Astrocyte (in vitro differentiated cells and primary cell): Measurements from ENCODE around the gene ZNF816.

Source experiments
- EZH2 ChIP-seq: IDR thresholded peaks from 2 replicates; pipeline ENCODE4 v1.6.1; 2012; ENCODE audit warnings: mild to moderate bottlenecking, low read length, inconsistent platforms; ENCODE audit not compliant: insufficient read depth
- TF ChIP-seq, protein P1 (sequence below): IDR thresholded peaks from 2 replicates; pipeline ENCODE4 v1.5.1; 2011; ENCODE audit warnings: low read depth, mild to moderate bottlenecking, inconsistent platforms, low read length, moderate library complexity; ENCODE audit not compliant: insufficient read depth

DNA sequence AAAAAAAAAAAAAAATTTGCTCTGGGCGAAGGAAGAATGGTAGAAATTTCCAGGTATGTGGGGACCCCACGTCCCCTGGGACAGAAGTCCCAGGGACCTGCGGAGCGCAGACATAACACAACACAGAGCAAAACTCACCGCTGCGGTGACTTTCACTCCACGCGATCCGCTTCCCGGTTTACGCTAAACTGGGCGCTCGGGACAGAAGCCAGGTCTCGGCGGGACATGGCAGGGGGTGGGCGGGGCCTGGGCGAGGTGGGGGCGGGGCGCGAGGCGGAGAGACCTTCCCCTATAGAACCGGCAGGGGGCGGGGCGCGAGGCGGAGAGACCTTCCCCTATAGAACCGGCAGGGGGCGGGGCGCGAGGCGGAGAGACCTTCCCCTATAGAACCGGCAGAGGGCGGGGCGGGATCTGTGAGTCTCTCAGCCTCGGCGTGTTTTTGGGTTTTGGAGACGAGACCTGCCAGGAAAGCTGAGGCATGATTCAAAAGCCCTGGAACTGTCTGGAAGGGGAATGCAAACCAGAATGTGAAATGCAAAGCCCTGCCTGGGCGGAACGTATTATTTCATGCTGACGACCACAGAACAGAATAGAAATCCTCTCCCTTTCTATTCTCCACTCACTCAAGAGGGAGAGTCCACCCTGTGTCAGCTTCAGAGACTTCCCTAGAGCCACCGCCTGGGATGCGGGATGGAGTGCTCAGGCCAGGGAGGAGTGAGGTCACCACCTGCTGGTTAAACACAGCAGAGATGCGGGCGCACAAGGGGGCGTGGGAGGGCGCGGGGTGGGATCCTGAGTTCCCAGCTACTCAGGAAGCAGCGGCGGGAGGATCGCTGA is 30.9 kb upstream of the ZNF816 start:
- TF ChIP-seq, protein P1, sequence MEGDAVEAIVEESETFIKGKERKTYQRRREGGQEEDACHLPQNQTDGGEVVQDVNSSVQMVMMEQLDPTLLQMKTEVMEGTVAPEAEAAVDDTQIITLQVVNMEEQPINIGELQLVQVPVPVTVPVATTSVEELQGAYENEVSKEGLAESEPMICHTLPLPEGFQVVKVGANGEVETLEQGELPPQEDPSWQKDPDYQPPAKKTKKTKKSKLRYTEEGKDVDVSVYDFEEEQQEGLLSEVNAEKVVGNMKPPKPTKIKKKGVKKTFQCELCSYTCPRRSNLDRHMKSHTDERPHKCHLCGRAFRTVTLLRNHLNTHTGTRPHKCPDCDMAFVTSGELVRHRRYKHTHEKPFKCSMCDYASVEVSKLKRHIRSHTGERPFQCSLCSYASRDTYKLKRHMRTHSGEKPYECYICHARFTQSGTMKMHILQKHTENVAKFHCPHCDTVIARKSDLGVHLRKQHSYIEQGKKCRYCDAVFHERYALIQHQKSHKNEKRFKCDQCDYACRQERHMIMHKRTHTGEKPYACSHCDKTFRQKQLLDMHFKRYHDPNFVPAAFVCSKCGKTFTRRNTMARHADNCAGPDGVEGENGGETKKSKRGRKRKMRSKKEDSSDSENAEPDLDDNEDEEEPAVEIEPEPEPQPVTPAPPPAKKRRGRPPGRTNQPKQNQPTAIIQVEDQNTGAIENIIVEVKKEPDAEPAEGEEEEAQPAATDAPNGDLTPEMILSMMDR = no peak
- no peak for TF ChIP-seq EZH2
